KMS-11 (cell line): ENCODE measurements around the gene VAV1.

ENCODE experiments used
- H2AFZ ChIP-seq: fragments of 200-600 bp; sonication (generic); 2 replicates; pipeline ENCODE4 v1.6.1; 2016; ENCODE audit warnings: antibody characterized with exemption, mixed run types, low read depth
- H3K27ac ChIP-seq: fragments of 200-600 bp; sonication (generic); 2 replicates; pipeline ENCODE4 v1.6.1; 2016; ENCODE audit warnings: mild to moderate bottlenecking, mixed run types
- H3K27me3 ChIP-seq: fragments of 200-600 bp; sonication (generic); 2 replicates; pipeline ENCODE4 v1.6.1; 2017; ENCODE audit warnings: mild to moderate bottlenecking, low read depth, mixed run types, moderate library complexity; ENCODE audit not compliant: insufficient read depth
- H3K36me3 ChIP-seq: fragments of 200-600 bp; sonication (generic); 2 replicates; pipeline ENCODE4 v1.6.1; 2017; ENCODE audit warnings: mild to moderate bottlenecking, mixed run types; ENCODE audit not compliant: insufficient read depth
- H3K4me1 ChIP-seq: fragments of 200-600 bp; sonication (generic); 2 replicates; pipeline ENCODE4 v1.6.1; 2016; ENCODE audit warnings: mild to moderate bottlenecking, low read depth, mixed run types; ENCODE audit not compliant: poor library complexity, severe bottlenecking
- H3K4me2 ChIP-seq: fragments of 200-600 bp; sonication (generic); 2 replicates; pipeline ENCODE4 v1.7.0; 2016; ENCODE audit warnings: mild to moderate bottlenecking, mixed run types
- H3K4me3 ChIP-seq: fragments of 200-600 bp; sonication (generic); IDR thresholded peaks from 2 replicates; pipeline ENCODE4 v1.6.1; 2017; ENCODE audit warnings: low read depth, low read length, mixed read lengths; ENCODE audit not compliant: insufficient read depth
- H3K79me2 ChIP-seq: fragments of 200-600 bp; sonication (generic); 2 replicates; pipeline ENCODE4 v1.6.1; 2016; ENCODE audit warnings: low read depth, mixed run types; ENCODE audit not compliant: insufficient read depth
- H3K9ac ChIP-seq: fragments of 200-600 bp; sonication (generic); 2 replicates; pipeline ENCODE4 v1.6.1; 2016; ENCODE audit warnings: mild to moderate bottlenecking, mixed run types
- H4K20me1 ChIP-seq: fragments of 200-600 bp; sonication (generic); 2 replicates; pipeline ENCODE4 v1.6.1; 2016; ENCODE audit warnings: mild to moderate bottlenecking, mixed run types; ENCODE audit not compliant: insufficient read depth
- TF ChIP-seq, protein P1 (sequence below): fragments of 200-600 bp; sonication (generic); conservative IDR thresholded peaks from 2 replicates; pipeline ENCODE4 v1.6.1; 2017; ENCODE audit warnings: low read depth, mild to moderate bottlenecking, antibody characterized with exemption, low read length, moderate library complexity, mixed read lengths

The VAV1 gene

DNA sequence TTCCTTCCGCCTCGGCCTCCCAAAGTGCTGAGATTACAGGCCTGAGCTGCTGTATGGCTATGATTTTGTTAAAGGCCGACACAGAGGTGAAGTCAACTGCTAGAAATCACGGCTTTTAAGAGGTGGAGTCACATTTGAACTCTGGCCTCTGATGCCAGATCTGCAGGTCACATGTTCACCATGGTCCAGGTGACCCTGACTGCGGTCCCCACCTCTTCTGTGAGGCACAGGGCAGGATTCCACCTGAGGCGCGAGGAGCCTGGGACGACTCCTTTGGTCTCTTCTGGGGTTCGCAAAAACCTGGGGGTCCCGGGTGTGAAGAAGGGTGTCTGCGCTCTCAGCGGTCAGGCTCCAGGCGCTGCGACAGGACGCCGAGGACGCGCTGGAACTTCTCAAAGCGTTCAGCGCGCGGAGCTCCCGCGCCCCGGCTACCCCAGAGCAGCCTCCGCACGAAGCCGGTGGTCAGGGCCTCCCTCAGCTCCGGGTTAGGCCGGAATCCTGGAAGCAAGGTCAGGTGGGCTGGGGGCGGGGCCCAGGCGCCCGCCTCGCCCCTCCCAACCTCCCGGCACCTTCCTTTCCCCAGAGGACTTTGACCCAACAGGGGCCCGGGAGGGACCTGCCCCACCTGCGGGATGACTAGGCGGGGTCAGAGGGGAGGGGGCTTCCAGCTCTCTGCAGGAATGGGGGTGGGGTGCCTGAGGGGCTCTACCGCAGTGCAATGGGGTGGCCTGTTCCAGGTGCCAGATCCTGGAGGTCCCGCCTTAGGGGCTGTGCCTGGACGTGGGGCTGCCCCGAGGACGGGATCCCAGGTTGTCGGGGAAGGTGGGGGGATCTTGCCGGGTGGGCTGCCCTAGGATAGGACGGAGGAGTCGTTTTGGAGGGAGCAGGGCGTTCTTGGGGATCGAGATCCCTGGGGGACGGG, 20.0 kb upstream of the VAV1 start:
- Histone ChIP-seq H3K9ac (no peak overlapping the region), H3K4me1 (peaks cover 1% of the 10 kb centered on the region), H3K4me2 (no peak overlapping the region; the same call in 1 of the 2 replicates), H3K79me2 (no peaks in the 10 kb centered on the region), H4K20me1 (no peaks in the 10 kb centered on the region), H3K27ac (no peak overlapping the region), H3K27me3 (no peaks in the 10 kb centered on the region), H2AFZ (no peak overlapping the region), H3K4me3 (no peak overlapping the region), H3K36me3 (0 out of 2 replicates have a peak, but pooled peaks cover 5% of the 10 kb centered on the region)
- TF ChIP-seq, protein P1, sequence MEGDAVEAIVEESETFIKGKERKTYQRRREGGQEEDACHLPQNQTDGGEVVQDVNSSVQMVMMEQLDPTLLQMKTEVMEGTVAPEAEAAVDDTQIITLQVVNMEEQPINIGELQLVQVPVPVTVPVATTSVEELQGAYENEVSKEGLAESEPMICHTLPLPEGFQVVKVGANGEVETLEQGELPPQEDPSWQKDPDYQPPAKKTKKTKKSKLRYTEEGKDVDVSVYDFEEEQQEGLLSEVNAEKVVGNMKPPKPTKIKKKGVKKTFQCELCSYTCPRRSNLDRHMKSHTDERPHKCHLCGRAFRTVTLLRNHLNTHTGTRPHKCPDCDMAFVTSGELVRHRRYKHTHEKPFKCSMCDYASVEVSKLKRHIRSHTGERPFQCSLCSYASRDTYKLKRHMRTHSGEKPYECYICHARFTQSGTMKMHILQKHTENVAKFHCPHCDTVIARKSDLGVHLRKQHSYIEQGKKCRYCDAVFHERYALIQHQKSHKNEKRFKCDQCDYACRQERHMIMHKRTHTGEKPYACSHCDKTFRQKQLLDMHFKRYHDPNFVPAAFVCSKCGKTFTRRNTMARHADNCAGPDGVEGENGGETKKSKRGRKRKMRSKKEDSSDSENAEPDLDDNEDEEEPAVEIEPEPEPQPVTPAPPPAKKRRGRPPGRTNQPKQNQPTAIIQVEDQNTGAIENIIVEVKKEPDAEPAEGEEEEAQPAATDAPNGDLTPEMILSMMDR: no peak

DNA sequence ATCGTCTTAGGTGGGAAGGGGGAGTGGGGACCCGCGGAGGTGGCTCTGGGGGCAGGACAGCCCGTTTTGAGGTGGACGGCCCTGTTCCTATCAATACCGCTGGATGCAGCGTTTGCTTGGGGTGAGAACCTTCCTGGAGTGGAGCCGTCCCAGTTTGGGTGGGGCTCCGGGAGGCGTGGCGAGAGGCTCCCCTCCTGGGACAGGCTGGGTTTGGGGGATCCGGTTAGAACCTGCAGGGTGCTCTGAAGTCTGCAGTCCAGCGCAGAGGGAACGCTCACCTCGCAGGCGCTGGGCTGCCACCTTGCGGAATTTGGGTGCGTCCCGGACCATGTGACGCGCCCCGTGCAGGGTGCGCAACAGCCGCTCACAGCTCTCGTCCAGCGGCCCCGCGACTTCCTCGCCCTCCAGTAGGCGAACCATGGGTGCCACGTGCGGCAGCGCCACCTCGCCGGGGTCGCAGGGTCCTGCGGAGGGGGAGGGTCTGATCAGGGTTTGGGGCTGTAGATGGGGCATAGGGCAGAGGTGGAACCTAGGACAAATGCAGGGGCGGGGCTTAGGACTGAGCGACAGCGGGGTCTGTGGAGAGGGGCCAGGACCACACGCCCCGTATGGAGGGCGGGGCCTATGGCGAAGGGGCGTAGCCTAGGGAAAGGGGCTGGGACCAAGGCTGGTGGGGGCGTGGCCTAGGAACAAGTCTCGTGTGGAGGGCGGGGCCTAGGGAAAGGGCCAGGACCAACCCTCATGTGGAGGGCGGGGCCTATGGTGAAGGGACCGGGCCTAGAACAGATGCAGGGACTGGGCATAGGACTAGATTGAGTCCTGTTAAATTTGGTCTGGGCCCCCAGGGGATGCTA, 19.1 kb upstream of the VAV1 start:
- Histone ChIP-seq H2AFZ (0 out of 2 replicates have a peak overlapping the region, but pooled peaks have one; percentile 12), H3K36me3 (0 out of 2 replicates have a peak, but pooled peaks cover 5% of the 10 kb centered on the region), H3K4me2 (no peak overlapping the region; the same call in 1 of the 2 replicates), H3K4me1 (peaks cover 8% of the 10 kb centered on the region), H3K27ac (peak overlapping the region; percentile 30; the same call in 1 of the 2 replicates), H3K9ac (peak overlapping the region; percentile 31; the same call in 1 of the 2 replicates), H3K27me3 (no peaks in the 10 kb centered on the region), H3K79me2 (no peaks in the 10 kb centered on the region), H3K4me3 (no peak overlapping the region), H4K20me1 (no peaks in the 10 kb centered on the region)
- TF ChIP-seq, protein P1: peak; percentile 29; the same call in 1 of the 2 replicates

GRCh38 chr19:6754136-6754535, 18.4 kb upstream of the VAV1 start:
- no peaks in the 10 kb centered on the region for H3K79me2 ChIP-seq
- H3K4me1 ChIP-seq: peaks cover 8% of the 10 kb centered on the region
- H3K4me2 ChIP-seq: no peak overlapping the region
- no peaks in the 10 kb centered on the region for H4K20me1 ChIP-seq
- H3K27me3 ChIP-seq: no peaks in the 10 kb centered on the region
- no peak overlapping the region for H3K4me3 ChIP-seq
- H3K9ac ChIP-seq: no peak overlapping the region
- no peak overlapping the region for H2AFZ ChIP-seq
- TF ChIP-seq, protein P1: no peak
- 0 out of 2 replicates have a peak, but pooled peaks cover 5% of the 10 kb centered on the region for H3K36me3 ChIP-seq
- H3K27ac ChIP-seq: no peak overlapping the region

DNA sequence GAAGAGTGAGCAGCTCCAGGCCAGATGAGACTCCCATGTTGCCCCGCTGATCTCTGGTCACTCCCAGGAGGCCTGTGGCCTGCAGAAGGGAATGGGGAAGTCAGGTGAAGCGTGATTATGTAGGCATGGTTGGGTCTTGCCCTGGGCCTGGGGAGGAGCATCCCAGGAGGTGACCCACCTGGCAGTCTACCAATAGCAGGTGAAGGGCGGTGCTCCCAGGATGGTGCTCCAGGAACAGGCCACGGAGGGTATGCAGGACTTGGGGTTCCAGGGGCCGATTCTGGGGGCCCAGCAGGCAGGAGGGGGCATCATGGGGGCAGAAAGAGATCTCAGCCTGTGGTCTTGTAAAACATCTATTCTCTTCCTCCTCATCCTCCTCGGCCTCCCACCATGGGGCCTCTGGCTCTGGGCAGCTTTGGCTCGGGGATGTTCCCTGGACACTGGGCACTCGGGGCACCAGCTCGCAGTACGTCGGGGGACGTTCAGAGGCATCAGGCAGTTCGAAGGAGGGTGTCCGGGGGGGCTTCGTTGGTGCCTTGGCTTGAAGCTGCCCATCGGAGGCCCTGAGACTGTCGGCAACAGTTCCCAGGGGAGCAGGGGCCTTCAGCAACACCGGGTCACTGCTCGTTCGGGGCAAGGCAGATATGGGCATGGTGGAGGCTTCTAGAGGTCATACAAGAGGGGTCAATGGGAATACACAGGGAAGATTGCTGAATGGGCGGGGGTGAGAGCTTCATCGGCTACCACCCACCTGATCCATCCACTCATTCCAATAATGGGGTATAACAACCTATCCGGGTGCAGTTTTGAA, 17.6 kb upstream of the VAV1 start:
- Histone ChIP-seq H4K20me1 (no peaks in the 10 kb centered on the region), H3K4me3 (no peak overlapping the region), H3K79me2 (no peaks in the 10 kb centered on the region), H3K9ac (no peak overlapping the region), H3K27me3 (no peaks in the 10 kb centered on the region), H3K27ac (no peak overlapping the region), H3K4me2 (no peak overlapping the region), H2AFZ (no peak overlapping the region), H3K4me1 (peaks cover 8% of the 10 kb centered on the region), H3K36me3 (0 out of 2 replicates have a peak, but pooled peaks cover 5% of the 10 kb centered on the region)
- TF ChIP-seq, protein P1: no peak
